Globus pallidus (tissue), 1 donor: ENCODE results near the gene PLA2G6.
"Not testable (repeated sequence)": the region's sequence is repeated elsewhere in the genome, so short reads cannot be mapped to it uniquely, and the experiment has no call there.

ENCODE experiments used
- DNase-seq: peaks from one replicate; pipeline ENCODE4 v3.0.0-alpha.2; 2015; ENCODE audit warnings: low spot score

The PLA2G6 gene

DNA sequence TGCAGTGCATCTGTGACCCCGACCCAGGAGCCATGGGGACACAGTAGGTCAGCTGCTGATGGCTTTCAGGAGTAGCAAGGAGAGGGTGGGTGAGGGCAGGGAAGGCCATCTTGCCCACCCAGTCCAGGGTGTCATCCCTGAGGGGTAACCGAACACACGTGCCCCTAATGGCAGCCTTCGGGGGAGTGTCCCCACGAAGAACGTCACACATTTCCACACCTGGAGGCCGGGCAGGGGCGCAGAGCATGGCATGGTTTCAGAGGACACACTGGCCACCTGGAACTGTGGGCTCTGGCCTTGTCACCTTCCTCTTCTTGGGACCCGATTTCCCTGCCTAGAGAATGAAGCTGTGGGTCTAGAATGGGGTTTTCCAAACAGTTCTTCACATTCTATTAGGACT, 51.8 kb downstream of the PLA2G6 start:
- no peak for DNase-seq

DNA sequence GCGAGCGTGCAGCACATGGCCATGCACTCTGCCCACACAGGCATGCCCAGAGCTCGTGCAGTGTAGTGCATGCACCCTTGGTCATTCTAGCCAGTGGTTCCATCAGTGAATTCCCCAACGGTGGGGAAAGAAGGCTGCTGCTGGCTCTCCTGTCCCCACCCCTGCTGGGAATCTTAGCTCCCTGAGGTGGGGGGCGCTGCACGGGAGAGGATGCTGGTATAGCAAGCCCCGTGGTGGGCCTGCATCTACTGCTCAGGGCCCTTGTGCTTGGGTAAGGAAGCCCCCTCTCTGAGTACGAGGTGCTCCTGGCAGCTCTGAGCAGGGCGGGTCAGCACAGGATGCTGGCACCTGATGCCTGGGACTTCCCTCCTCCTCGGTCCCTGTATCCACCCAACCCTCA, 52.6 kb downstream of the PLA2G6 start:
- no peak for DNase-seq

DNA sequence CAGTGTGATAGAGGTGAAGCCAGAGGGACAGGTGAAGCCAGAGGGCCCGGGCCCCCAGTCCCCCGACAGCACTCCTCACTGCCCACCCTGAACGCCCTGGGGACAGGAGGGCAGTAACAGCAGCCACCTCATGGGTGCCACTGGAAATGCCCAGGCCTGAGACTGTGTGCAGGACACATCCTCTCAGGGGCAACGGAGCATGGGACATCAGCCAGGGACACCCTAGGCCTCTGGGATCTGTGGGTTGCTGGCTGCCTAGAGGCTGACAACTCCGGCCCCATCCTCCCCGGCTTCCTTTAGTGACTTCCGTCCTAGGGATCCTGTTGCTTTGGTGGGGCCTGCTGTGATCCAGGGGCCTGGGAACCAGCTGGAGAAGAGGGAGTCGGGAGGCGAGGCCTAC, 53.8 kb downstream of the PLA2G6 start:
- DNase-seq: no peak

DNA sequence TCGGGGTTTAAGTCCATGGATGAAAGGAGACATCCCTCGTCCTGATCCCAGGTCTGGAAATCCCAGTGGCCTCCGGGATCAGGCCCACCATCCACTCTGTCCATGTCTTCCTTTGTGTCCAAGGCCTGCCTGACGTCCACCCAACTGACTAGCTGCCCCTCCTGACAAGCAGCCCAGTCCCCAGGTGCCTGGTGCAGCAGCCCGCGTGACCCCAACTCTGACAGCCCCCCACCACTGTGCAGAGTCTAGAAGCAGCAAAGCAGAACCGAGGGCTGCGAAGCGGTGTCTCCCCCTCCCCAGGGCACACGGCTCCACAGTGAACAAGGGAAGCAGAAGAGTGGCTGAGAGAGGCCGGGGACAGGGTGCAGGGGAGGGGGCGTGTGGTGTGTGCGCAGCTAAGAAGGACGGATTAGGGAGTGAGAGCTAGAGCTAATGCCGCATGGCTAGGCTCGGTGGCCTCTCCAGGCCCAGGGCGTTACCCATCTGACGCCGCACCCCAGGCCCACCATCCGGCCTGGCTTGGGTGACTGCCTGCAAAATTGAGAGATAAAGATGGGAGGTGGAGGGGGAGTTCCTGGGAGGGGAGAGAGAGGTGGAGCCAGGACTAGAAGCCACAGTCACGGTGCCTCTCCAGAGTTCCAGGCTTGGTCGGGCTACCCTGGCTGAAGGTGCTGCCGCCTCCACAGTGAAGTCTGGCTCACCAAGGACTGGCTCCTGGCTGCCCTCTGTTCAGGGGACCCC, 54.5 kb downstream of the PLA2G6 start:
- no peak for DNase-seq

DNA sequence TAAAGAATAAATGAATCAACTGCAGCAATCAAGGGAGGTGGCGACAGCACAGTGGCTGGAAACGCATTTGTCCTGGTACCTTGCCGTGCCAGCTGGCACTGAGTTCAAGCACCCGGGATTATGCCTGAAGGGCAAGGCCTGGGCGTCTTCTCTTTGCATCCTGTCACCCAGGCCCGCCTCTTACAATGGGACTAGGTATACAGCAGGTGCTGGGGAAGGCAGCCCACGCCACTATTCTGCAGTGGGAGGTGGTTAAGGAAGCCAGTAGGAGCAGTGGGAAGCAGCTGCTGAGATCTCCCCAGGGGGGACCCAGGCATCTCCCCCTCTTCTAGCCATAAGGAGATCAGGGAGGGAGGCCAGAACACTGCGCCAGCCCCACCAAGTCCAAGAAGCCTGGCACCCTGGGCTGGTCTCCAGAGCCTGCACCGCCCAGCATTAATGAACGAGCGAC, 55.9 kb downstream of the PLA2G6 start:
- DNase-seq: no peak

DNA sequence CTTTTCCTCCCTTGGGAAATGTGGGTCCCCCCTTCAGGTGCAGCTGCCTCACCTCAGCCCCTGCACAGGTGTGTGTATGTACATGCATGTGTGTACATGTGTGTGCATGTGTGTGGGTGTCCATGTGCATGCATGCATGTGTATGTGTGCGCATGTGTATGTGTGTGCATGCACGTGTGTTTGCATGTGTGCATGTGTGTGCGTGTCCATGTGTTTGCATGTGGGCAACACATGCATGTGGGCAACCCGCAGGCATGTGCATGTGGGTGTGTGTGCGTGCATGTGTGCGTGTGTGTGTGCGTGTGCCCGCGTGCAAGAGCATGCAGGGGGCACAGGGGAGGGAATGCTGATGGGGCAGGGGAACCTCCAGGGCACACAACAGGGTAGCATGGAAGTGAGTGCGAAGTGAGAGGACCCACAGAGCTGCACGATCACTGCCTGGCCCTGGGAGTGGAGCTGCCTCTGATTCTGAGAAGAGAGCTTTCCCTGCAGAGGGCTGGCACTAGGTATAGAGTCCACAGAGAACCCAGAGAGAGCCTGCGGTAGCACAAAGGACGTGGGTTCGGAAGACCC, 56.5 kb downstream of the PLA2G6 start:
- DNase-seq: no peak

DNA sequence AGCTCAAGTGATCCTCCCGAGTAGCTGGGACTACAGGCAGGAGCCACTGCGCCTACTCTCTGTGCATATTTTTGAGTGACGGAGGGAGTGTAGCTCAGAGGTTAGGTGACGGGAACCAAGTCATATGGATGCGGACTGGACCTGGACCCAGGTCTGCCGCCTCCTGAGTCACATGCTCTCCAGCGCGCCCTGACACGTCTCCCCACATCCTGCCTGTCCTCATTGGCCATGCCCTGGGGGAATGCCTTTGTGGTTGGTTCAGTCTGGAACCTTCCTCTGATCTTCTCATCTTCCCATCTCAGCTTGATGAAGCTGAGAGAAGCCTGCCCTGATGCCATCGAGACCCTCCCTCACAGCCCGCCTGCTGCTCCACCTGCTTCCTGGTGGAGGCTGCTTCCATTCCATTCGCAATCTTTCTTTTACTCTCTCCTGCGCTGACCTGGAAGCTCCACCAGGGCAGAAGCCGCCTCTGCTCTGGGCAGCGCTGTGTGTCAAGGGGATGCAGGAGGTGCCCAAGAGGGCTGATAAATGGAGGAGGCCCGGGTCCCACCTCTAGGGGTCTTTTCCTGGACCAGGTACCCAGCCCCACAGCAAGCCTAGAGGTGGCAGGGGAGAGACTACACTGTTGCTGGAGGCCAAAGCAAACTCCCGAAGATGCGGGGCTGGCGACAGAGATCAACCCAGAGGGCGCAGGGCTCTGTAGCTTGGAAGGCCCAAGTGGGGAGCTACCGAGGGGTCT, 57.2 kb downstream of the PLA2G6 start:
- no peak for DNase-seq

DNA sequence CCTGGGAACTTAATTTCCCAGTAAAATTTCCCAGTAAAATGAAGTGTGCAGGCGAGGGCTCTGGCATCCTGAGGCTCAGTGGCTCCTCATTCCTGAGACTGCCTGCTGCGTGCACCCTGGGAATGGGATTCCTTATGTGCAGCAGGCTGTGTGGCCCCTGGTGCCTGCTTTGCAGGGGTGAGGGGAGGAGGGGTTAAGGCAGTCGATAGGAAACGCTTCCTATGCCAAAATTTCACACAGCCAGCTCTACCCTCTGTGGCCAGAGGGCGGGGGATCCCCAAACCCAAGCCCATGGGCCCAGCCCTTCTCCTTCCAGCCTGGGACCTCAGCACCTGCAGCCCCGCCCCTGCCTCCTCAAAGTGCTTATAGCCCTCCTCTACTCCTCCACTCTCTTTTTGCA, 59.0 kb downstream of the PLA2G6 start:
- no peak for DNase-seq

DNA sequence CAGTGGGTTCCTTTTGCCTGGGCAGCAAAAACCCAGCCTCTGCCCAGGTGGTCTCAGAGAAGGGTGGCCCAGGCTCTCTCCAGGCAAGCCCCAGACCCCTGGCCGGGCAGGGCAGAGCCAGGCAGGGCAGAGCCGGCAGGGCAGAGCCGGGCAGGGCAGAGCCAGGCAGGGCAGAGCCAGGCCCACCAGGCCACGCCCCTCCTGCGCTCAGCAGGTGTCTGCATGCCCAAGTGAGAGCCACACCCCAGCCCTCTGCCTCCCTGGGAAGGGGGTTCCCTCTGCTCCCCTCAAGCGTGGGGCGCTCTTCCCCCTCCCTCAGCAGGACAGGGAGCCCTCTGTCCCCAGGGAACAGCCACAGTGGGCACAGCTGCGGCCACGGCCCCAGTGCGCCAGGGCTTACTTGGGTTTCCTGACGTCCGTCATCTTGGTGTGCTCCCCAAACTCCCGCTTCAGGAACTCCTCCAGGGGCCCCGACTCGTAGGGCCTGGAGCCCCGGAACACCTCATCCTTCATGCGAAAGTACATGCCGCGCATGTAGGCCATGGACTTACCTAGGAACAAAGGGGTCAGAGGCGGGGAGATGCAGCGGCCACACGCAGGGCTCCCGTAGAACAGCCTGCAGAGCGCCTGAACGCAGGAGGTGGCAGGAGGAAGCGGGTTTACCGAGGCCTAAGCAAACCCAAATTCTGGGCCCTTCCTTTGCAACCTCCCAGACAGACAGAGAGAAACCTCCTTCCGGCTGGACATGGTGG, 61.1 kb downstream of the PLA2G6 start:
- no peak for DNase-seq

DNA sequence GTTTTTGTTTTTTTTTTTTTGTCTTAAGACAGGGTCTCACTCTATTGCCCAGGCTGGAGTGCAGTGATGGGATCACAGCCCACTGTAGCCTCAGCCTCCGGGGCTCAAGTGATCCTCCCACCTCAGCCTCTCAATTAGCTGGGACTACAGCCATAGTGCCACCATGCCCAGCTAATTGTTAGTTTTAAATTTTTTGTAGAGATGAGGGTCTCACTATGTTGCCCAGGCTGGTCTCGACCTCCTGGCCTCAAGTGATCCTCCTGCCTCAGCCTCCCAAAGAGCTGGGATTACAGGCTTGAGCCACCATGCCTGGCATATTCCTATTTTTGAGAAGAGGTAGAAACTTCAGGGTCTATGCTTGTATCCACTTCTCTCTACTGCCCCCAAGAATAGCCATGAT, 62.9 kb downstream of the PLA2G6 start:
- DNase-seq: not testable (repeated sequence)

DNA sequence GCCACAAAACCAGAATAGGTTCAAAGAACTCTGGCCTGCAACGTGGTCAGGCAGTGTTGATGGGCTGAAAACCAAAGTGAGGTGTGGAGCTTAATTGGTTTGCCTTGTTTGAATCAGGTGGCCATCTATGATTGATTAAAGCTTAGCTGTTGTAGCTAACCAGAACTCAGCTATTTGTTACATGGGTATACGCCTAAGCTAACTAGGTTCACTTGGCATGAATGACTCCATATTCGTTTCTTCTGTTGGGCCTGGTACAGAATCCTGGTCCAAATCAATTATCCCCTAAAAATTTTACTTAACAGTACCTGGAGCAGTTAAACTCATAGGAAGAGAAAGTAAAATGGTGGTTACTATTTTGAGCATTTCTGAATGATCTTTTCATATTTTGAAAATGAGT, 63.4 kb downstream of the PLA2G6 start:
- no peak for DNase-seq

DNA sequence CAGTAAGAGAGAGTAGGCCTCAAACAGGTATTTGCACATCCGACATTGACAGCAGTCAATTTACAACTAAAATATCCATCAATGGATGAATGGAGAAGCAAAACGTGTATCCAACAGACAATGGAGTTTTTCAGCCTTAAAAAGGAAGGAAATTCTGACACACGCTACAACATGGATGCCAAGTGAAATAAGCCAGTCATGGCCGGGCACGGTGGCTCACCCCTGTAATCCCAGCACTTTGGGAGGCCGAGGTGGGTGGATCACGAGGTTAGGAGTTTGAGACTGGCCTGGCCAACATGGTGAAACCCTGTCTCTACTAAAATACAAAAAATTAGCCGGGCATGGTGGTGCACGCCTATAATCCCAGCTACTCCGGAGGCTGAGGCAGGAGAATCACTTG, 64.1 kb downstream of the PLA2G6 start:
- not testable (repeated sequence) for DNase-seq

DNA sequence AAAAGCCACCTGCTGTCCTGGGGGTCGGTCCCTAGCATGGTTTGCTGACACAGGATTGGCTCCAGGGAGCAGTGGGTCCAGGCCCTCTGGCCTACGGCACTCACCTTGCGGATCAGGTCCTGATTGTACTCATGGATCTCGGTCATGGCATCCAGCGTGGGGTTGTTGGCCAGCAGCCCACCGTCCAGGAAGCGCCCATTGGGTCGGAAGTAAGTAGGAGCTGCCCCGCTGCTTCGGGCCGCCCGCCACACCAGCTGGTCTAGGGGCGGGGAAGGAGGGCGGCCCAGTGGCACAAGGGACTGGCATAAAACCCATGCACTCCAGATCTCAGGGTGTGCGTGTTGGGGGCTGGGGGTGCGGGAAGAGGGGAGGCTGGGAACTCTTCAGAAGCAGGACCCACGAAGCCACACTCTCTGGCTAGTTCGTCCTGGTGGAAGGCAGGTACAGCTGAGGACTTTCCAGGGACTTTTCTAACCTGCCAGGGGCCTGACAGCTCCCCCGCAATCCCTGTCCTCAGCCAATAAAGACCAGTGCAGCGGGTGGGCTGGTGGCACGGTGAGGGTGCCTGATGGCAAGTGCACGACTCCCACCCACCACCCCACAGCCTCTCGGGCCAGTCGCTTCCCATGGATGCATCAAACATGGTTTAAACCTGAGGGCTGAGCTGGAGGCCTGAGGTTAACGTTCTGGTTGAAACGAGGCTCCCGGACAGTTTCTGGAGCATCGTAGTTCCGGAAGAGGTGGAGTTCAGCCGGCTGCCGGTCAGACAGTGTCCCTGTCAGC, 66.0 kb downstream of the PLA2G6 start:
- DNase-seq: no peak

DNA sequence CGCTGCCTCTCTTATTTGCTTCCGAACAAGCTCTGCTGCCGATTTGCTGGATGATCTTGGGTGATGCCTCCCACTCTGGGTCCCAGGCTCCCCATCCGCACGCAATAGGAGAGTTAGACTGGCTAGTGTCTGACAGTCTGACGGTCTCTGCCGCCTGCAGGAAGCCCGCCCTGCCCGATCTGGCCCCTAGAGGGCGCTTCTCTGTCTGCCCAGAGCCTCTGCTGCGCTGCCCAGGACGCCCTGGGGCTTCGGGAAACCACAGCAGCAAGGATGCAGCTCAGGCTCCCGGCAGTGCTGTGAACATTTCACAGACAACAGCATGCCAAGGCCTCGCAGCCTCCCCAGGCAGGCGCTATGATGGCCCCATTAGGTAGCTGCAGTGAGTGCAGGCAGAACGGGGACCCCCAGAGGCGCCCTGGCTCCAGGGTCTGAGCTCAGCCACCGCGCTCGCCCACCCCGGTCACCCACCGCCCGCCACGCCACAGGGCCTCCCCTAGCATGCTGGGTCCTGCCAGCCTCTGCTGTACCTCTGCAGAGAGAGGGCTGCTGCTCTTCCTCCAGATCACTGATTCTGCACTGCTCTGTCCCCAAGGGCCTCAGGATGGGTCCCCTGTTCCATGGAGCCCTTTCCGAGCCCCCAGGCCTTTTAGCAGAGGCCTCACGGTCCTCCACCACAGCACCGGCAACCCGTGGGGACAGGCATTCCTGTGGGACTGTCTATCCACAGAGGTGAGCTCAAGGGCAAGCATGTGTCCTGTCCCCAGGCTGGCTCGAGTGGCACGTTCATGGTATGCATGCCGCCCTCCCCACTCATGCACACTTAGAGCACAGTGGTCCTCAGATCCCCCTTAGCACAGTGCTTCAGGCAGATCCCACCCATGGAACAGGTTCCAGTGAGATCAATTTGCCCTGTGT, 66.9 kb downstream of the PLA2G6 start:
- DNase-seq: peak; percentile 80

DNA sequence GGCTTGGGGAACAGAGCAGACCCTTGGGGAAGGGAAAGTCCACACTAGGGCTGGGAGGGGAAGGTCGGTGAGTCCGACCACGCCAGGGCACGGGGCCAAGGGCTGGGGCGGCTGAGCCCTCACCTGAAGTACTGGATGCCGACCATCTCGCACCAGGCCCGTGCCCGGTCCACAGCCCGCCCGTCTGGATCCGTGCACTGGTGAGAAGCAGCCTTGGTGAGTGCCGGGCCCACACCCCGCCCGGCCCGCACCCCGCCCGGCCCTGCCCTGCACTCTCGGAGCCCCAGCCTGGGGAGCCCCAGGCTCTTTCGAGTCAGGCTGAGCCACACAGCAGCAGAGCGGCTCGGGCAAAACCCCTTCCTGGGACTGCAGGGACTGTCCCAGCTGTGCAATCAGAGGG, 69.2 kb downstream of the PLA2G6 start:
- no peak for DNase-seq

DNA sequence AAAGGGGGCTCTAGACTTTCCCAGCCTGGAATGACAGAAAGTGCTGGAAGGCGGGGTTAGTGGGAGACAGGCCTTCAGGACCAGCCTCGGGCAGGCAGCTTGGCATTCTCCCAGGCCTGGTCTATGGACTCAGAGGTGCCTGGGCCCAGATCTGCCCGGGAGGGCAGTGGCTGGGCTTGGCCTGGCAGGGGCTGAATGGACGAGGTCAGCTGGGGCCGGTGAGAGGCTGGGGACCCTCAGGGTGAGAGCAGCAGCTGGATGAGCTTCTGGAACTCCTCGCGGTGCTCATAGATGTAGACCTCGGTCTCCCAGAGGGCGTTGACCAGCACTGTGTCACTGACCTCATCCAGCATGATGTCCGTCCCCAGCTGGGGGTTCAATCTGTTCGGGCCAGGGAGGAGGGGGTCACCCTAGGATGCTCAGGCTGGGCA, 69.7 kb downstream of the PLA2G6 start:
- no peak for DNase-seq

DNA sequence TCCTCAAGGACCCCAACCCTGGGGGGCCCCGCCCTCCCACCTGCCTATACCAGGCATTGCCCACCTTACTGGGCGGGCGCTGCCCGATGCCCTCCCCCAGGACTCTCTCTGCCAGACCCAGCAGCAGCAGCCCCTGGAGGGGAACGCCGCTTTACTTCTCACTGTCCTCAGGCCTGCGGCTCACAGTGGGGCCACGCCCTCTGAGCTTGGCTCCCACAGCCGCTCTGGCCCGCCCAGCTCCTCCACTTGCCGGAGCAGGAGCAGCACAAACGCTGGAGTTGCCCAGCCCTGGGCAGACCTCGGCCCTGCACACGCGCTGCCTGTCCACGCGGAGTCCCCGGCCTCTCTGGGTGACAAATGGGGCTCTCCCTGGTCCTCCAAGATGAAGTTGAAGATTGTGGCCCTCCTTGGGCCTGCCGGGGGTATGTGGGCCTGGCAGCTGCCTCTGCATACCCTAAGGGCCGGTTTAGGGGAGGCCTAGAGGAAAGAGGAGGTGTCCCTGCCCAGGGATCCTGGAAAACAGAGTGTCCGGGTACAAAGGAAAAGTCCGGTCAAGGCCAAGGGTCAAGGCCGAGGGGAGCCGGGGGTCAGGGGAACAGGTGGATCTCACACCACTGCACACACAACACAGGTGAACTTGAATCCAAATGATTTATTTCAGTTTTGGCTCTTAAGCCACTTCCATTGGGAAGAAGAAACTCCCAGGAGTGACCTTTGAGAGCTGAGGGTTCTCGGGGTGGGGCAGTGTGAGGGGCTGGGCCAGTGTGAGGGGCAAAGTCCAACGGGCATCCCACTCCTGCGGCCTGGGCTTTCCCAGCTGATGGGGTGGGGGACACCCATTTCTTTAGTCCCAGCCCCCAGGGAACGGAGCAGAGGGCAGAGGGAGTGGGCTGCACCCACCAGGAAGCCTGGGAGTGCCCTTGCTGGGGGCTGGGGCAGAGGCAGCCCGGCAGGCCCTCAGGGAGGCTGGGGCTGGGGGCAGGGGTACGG, 70.5 kb downstream of the PLA2G6 start:
- DNase-seq: no peak

DNA sequence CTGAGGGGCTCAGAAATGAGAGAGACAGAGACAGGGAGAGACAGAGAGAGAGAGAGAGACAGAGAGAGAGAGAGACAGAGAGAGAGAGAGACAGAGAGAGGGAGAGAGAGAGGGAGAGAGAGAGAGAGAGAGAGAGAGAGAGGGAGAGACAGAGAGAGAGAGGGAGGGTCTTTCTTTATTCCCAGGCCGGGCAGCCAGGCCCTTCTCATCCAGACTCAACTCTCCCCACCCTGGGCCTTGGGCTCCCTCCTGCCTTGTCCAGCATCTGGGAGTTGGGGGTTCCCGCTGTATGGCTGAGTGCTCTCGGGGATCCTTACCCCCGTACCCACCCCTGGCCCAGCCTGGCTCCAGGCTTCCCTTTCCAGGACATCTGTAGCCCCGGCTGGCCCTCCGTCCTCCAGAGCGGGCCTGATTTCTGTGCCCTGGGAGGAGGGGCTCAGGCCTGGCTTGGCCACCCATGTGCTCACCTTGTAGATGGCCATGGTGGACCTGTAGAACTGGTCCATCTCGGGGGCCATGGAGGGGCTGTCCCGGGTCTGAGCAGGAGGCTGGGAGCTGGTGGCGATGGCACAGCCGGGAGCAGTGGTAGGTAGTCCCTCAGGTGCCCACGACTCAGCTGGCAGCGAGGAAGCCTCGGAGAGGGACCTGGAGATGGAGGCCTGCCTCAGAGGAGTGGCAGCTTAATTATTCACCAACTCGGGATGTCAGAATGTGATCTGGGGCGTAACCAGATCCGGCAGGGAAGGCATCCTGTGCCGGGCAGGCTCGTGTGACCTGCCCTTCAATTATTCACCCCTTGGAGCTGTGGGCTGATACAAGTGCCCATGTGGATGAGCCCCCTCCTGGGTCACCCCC, 71.4 kb downstream of the PLA2G6 start, which contains the start of gene BAIAP2L2:
BAIAP2L2 (minus strand) TSS at position 677 of the 855 bp plus-strand sequence; CDS start at position 518, 159 bp downstream.
- no peak for DNase-seq
